GM19239 (cell line): ENCODE data around the gene ZNF75A.

ENCODE experiments used
- DNase-seq: peaks from one replicate; pipeline ENCODE4 v3.0.0; 2011; ENCODE audit warnings: low spot score; ENCODE audit not compliant: insufficient read length
- FAIRE-seq: peaks from 2 replicates; lab custom pipeline; 2011; peaks lifted over from hg19 to GRCh38; lab: Jason Lieb, UNC

ZNF75A gene

GRCh38 chr16:3358871-3359270 is 53.6 kb downstream of the ZNF75A start:
- no peak for FAIRE-seq
- no peak for DNase-seq

- DNase-seq: no peak
- no peak for FAIRE-seq
Observed at GRCh38 chr16:3362931-3363330, 57.6 kb downstream of the ZNF75A start.

- no peak for FAIRE-seq
- no peak for DNase-seq
Observed at GRCh38 chr16:3363793-3364192, 58.5 kb downstream of the ZNF75A start.

- peak; percentile 69 for FAIRE-seq
- peak; percentile 56 for DNase-seq
Observed at GRCh38 chr16:3364774-3365427, 59.6 kb downstream of the ZNF75A start.
